Hepatic stellate cell (primary cell): ENCODE measurements around the gene ADGRG4.

Source experiments
- DNase-seq: peaks from one replicate; pipeline ENCODE4 v3.0.0; 2011; ENCODE audit warnings: low spot score

The ADGRG4 gene

GRCh38 chrX:136304493-136304892 lies 3.7 kb downstream of the ADGRG4 start:
- DNase-seq: no peak

GRCh38 chrX:136306182-136306581 lies 5.4 kb downstream of the ADGRG4 start:
- DNase-seq: no peak

- no peak for DNase-seq
Measured at GRCh38 chrX:136307471-136307870, 6.7 kb downstream of the ADGRG4 start.

- DNase-seq: no peak
Measured at GRCh38 chrX:136310411-136310810, 9.6 kb downstream of the ADGRG4 start.

- no peak for DNase-seq
Measured at GRCh38 chrX:136318156-136318555, 17.4 kb downstream of the ADGRG4 start.

- no peak for DNase-seq
Measured at GRCh38 chrX:136318895-136319597, 18.3 kb downstream of the ADGRG4 start.

- no peak for DNase-seq
Measured at GRCh38 chrX:136319600-136319999, 18.8 kb downstream of the ADGRG4 start.

- no peak for DNase-seq
Measured at GRCh38 chrX:136321532-136321931, 20.8 kb downstream of the ADGRG4 start.

GRCh38 chrX:136322064-136322463 lies 21.3 kb downstream of the ADGRG4 start:
- DNase-seq: no peak

GRCh38 chrX:136325377-136325776 lies 24.6 kb downstream of the ADGRG4 start:
- no peak for DNase-seq

- no peak for DNase-seq
Measured at GRCh38 chrX:136328933-136329332, 28.2 kb downstream of the ADGRG4 start.

GRCh38 chrX:136336623-136337022 lies 35.9 kb downstream of the ADGRG4 start:
- no peak for DNase-seq

- no peak for DNase-seq
Measured at GRCh38 chrX:136339702-136340101, 38.9 kb downstream of the ADGRG4 start.

GRCh38 chrX:136344320-136344719 lies 43.6 kb downstream of the ADGRG4 start:
- no peak for DNase-seq

GRCh38 chrX:136346506-136346905 lies 45.7 kb downstream of the ADGRG4 start:
- no peak for DNase-seq

GRCh38 chrX:136347706-136348105 lies 46.9 kb downstream of the ADGRG4 start:
- no peak for DNase-seq

- no peak for DNase-seq
Measured at GRCh38 chrX:136353526-136354093, 52.8 kb downstream of the ADGRG4 start.

GRCh38 chrX:136354201-136354600 lies 53.4 kb downstream of the ADGRG4 start:
- no peak for DNase-seq

- DNase-seq: no peak
Measured at GRCh38 chrX:136369377-136369776, 68.6 kb downstream of the ADGRG4 start.

GRCh38 chrX:136376713-136377112 lies 76.0 kb downstream of the ADGRG4 start:
- DNase-seq: no peak

GRCh38 chrX:136380010-136380769 lies 79.4 kb downstream of the ADGRG4 start:
- no peak for DNase-seq

- no peak for DNase-seq
Measured at GRCh38 chrX:136386173-136386572, 85.4 kb downstream of the ADGRG4 start.

GRCh38 chrX:136386826-136387225 lies 86.1 kb downstream of the ADGRG4 start:
- no peak for DNase-seq
